K562 (cell line): ENCODE measurements around the gene LTB4R2.

Experiments
- ARID1B ChIP-seq: fragments of 450-650 bp; IDR thresholded peaks from 2 replicates; pipeline ENCODE4 v1.6.1; 2016; ENCODE audit warnings: antibody characterized with exemption, mild to moderate bottlenecking, inconsistent platforms
- ATF2 ChIP-seq: sonication (generic); formaldehyde crosslinking; IDR thresholded peaks from 2 replicates; pipeline ENCODE4 v1.8.1; 2022; ENCODE audit warnings: missing genetic modification reagents
- BRCA1 ChIP-seq, 2 experiments: fragments of 450-650 bp in 1 of 2; sonication (generic) in 1 of 2; formaldehyde crosslinking in 1 of 2; IDR thresholded peaks; 2 replicates each; pipeline versions ENCODE4 v1.5.0 to v1.6.1; 2017 to 2020; ENCODE audit warnings: mild to moderate bottlenecking in 1 of 2, missing genetic modification reagents in 1 of 2
- BRD4 ChIP-seq: fragments of 200-600 bp; sonication (generic); IDR thresholded peaks from 2 replicates; pipeline ENCODE4 v1.6.1; 2017; ENCODE audit warnings: inconsistent platforms
- CTCF ChIP-seq, 3 experiments: IDR thresholded peaks in 2 of 3; conservative IDR thresholded peaks in 1 of 3; 2 replicates each; pipeline ENCODE4 v1.5.1; 2011 to 2012; ENCODE audit warnings: low read length in 3 of 3, mild to moderate bottlenecking in 3 of 3, control low read depth in 2 of 3, improper control_type of control experiment in 1 of 3, inconsistent platforms in 1 of 3, low read depth in 1 of 3, mixed read lengths in 1 of 3, moderate library complexity in 1 of 3; ENCODE audit not compliant: insufficient read depth in 2 of 3
- IFI16 ChIP-seq: fragments of 250-450 bp; sonication (Bioruptor Pico); IDR thresholded peaks from 2 replicates; pipeline ENCODE4 v2.1.2; 2022; ENCODE audit warnings: mild to moderate bottlenecking, inconsistent platforms
- KDM2B ChIP-seq: fragments of 250-450 bp; sonication (Bioruptor Pico); IDR thresholded peaks from 2 replicates; pipeline ENCODE4 v1.8.0; 2021; ENCODE audit warnings: mild to moderate bottlenecking, moderate library complexity
- POLR2A ChIP-seq: fragments of 450-650 bp; conservative IDR thresholded peaks from 2 replicates; pipeline ENCODE4 v1.6.1; 2016
- RAD21 ChIP-seq, 2 experiments: fragments of 250-450 bp in 1 of 2; fragments of 450-650 bp in 1 of 2; sonication (Bioruptor Pico) in 1 of 2; formaldehyde crosslinking in 1 of 2; IDR thresholded peaks in 1 of 2; conservative IDR thresholded peaks in 1 of 2; 2 replicates each; pipeline versions ENCODE4 v1.4.0 to v1.8.0; 2020 to 2022; ENCODE audit warnings: mild to moderate bottlenecking in 2 of 2, moderate library complexity in 1 of 2
- ZNF184 ChIP-seq: sonication (generic); formaldehyde crosslinking; IDR thresholded peaks from 2 replicates; pipeline ENCODE4 v1.5.0; 2020; ENCODE audit warnings: missing genetic modification reagents
- ZNF512 ChIP-seq: IDR thresholded peaks from 2 replicates; pipeline ENCODE4 v1.6.1; 2016; ENCODE audit warnings: missing genetic modification characterization, missing compliant biosample characterization
- ZZZ3 ChIP-seq: fragments of 450-650 bp; IDR thresholded peaks from 2 replicates; pipeline ENCODE4 v1.6.1; 2016; ENCODE audit warnings: antibody characterized with exemption, mild to moderate bottlenecking, moderate library complexity

GRCh38 chr14:24284501-24285035 is 25.4 kb upstream of the LTB4R2 start:
- no peak for TF ChIP-seq POLR2A
- no peak for TF ChIP-seq BRCA1 (IDR thresholded peaks at IDR 0.05)
- TF ChIP-seq BRCA1 (CRISPR knock-in tag; IDR thresholded peaks at IDR 0.05): no peak
- TF ChIP-seq ARID1B: no peak
- no peak for TF ChIP-seq BRD4
- no peak for TF ChIP-seq CTCF (IDR thresholded peaks at IDR 0.05 in 2 of 3, conservative IDR thresholded peaks at IDR 0.05 in 1 of 3; ENCODE audit: insufficient read depth in 2 of 3, low read depth in 1 of 3, low read length in 3 of 3)
- no peak for TF ChIP-seq IFI16
- TF ChIP-seq ATF2 (CRISPR knock-in tag): no peak
- TF ChIP-seq ZNF512 (tag): no peak
- no peak for TF ChIP-seq KDM2B (CRISPR knock-in tag)
- no peak for TF ChIP-seq ZNF184 (CRISPR knock-in tag)
- no peak for TF ChIP-seq RAD21 (CRISPR knock-in tag; conservative IDR thresholded peaks at IDR 0.05 in 1 of 2, IDR thresholded peaks at IDR 0.05 in 1 of 2)
- no peak for TF ChIP-seq ZZZ3
